ENCODE results near the gene CARD14. TPM values are rescaled to one million over a fixed set of nuclear protein-coding genes. Genes with fewer than 3 reads are reported as not detected.

The CARD14 gene
- total RNA-seq, 1 donor from 2014 or later, result not detected

DNA sequence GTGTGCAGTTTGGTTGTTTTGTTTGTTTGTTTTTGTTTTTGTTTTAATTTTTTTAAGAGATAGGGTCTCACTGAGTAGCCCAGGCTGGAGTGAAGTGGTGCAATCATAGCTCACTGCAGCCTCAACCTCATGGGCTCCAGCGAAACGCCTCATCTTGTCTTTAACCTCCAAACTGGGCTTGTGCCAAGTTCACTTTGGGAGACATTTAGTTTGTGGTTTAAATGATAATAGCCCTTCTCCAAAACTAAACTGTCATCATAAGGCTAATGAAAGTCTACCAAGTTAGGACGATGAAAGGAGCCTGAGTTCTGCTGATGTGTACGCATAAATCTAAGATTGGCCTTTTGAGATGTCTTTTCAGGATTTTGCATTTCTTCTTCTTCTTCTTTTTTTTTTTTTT is 6.5 kb upstream of the CARD14 start:
- H3K27me3 Mint-ChIP-seq, result peaks cover 3% of the 10 kb centered on the region
- H3K27ac Mint-ChIP-seq, result no peak overlapping the region
- no peaks in the 10 kb centered on the region for H3K36me3 Mint-ChIP-seq (ENCODE audit: insufficient read depth)
- H3K4me1 Mint-ChIP-seq (ENCODE audit: low read depth), result peaks cover 7% of the 10 kb centered on the region
- H3K4me3 Mint-ChIP-seq (ENCODE audit: low read depth), result no peak overlapping the region
- DNase-seq (ENCODE audit: low spot score, unreplicated experiment), result no peak
- no peaks in the 10 kb centered on the region for H3K9me3 Mint-ChIP-seq (ENCODE audit: low read depth)
- TF ChIP-seq, protein P1, sequence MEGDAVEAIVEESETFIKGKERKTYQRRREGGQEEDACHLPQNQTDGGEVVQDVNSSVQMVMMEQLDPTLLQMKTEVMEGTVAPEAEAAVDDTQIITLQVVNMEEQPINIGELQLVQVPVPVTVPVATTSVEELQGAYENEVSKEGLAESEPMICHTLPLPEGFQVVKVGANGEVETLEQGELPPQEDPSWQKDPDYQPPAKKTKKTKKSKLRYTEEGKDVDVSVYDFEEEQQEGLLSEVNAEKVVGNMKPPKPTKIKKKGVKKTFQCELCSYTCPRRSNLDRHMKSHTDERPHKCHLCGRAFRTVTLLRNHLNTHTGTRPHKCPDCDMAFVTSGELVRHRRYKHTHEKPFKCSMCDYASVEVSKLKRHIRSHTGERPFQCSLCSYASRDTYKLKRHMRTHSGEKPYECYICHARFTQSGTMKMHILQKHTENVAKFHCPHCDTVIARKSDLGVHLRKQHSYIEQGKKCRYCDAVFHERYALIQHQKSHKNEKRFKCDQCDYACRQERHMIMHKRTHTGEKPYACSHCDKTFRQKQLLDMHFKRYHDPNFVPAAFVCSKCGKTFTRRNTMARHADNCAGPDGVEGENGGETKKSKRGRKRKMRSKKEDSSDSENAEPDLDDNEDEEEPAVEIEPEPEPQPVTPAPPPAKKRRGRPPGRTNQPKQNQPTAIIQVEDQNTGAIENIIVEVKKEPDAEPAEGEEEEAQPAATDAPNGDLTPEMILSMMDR (IDR thresholded peaks at IDR 0.05; ENCODE audit: unreplicated experiment), result no peak

DNA sequence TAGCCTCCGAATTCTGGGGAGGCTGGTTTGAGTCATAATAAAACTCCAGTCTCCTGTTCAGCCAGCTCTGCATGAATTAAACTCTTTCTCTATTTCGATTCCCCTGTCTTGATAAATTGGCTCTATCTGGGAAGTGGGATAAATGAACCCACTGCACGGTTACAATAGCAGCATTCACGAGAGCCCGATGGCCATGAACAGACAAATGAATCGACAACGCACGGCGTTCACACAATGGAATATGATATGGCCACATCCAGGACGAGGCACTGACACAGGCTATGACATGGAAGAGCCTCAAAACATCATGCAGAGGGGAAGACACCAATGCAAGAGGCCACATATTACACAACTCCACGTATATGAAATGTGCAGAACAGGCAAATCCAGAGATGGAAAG is 5.6 kb upstream of the CARD14 start:
- Mint-ChIP-seq H3K4me1 (ENCODE audit: low read depth) (peaks cover 7% of the 10 kb centered on the region), H3K27ac (no peak overlapping the region), H3K9me3 (ENCODE audit: low read depth) (peaks cover 4% of the 10 kb centered on the region), H3K4me3 (ENCODE audit: low read depth) (no peak overlapping the region), H3K27me3 (peaks cover 6% of the 10 kb centered on the region), H3K36me3 (ENCODE audit: insufficient read depth) (no peaks in the 10 kb centered on the region)
- TF ChIP-seq, protein P1 (IDR thresholded peaks at IDR 0.05; ENCODE audit: unreplicated experiment), result no peak
- no peak for DNase-seq (ENCODE audit: low spot score, unreplicated experiment)

DNA sequence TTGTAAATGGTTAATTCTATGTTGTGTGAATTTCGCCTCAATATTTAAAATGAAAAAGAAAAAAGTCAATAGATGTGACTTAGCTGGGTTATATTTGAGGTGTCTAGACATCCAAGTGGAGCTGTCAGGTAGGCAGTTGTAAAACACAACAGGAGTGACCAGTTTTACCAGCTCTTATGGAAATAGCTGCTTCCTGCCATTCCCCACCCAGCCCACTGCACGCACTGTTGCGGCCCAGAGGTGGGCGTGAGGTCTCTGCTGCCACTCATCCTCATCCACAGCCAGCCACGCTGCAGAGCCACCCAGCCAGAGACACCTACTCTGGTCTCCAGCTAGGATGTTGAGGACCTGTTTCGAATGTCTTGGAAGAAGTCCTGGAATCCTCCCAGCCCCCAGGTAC is 3.4 kb upstream of the CARD14 start:
- Mint-ChIP-seq H3K27me3 (peaks cover 3% of the 10 kb centered on the region), H3K4me1 (ENCODE audit: low read depth) (peaks cover 2% of the 10 kb centered on the region), H3K4me3 (ENCODE audit: low read depth) (no peak overlapping the region), H3K27ac (no peak overlapping the region), H3K9me3 (ENCODE audit: low read depth) (peaks cover 4% of the 10 kb centered on the region), H3K36me3 (ENCODE audit: insufficient read depth) (no peaks in the 10 kb centered on the region)
- TF ChIP-seq, protein P1 (IDR thresholded peaks at IDR 0.05; ENCODE audit: unreplicated experiment), result no peak
- no peak for DNase-seq (ENCODE audit: low spot score, unreplicated experiment)

DNA sequence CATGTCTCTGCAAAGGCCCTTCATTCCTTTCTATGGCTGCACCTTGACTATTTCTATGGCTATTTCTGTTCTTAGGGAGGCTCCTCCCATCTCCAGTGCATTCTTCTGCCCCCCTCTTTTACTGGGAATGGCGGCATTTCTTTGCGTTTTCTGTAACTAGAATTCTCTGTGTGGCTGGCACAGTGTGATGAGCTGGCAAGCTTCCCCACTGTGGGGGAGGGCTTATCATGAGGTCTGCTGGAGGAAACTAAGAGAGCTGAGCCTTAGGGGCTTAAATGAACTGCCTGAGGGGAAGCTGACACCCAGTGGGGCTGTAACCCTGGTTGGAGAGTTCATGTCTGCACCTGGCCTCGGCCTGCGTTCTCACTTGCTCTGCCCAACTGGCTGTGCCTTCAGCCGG is 1.5 kb upstream of the CARD14 start:
- TF ChIP-seq, protein P1 (IDR thresholded peaks at IDR 0.05; ENCODE audit: unreplicated experiment), result no peak
- H3K4me1 Mint-ChIP-seq (ENCODE audit: low read depth), result peaks cover 2% of the 10 kb centered on the region
- H3K27ac Mint-ChIP-seq, result no peak overlapping the region
- H3K27me3 Mint-ChIP-seq, result peaks cover 3% of the 10 kb centered on the region
- H3K9me3 Mint-ChIP-seq (ENCODE audit: low read depth), result peaks cover 4% of the 10 kb centered on the region
- DNase-seq (ENCODE audit: low spot score, unreplicated experiment), result no peak
- no peak overlapping the region for H3K4me3 Mint-ChIP-seq (ENCODE audit: low read depth)
- H3K36me3 Mint-ChIP-seq (ENCODE audit: insufficient read depth), result no peaks in the 10 kb centered on the region

DNA sequence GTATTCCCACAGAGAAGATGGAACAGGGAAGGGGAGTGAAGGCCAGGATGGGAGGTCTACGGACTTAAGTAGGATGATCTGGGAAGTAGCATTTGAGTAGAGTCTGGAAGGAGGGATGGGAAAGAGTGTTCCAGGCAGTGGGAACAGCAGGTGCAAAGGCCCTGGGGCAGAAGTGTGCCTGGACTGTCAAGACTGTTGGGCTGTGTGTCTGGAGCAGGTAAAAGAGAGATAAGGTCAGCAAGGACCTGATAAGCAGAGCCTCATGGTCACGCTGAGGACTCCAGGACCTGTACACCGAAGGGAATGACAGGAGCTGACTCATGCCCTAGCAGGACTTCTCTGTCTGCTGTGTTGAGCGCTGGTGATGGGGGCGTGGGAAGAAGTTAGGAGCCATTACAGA is 723 bp upstream of the CARD14 start:
- DNase-seq (ENCODE audit: low spot score, unreplicated experiment), result no peak
- H3K27ac Mint-ChIP-seq, result no peak overlapping the region
- no peak overlapping the region for H3K4me3 Mint-ChIP-seq (ENCODE audit: low read depth)
- peaks cover 4% of the 10 kb centered on the region for H3K9me3 Mint-ChIP-seq (ENCODE audit: low read depth)
- H3K4me1 Mint-ChIP-seq (ENCODE audit: low read depth), result peaks cover 2% of the 10 kb centered on the region
- H3K27me3 Mint-ChIP-seq, result peaks cover 3% of the 10 kb centered on the region
- TF ChIP-seq, protein P1 (IDR thresholded peaks at IDR 0.05; ENCODE audit: unreplicated experiment), result no peak
- H3K36me3 Mint-ChIP-seq (ENCODE audit: insufficient read depth), result no peaks in the 10 kb centered on the region
